A549 treated with AZD9567 at 1 μM for 4 hours (cell line): ENCODE data around the gene DAZAP2. TPM values are rescaled to one million over a fixed set of nuclear protein-coding genes. Genes with fewer than 3 reads are reported as not detected.

Experiments used
- total RNA-seq: library from RNA; stranded (reverse); fragments of 200-300 nt; extraction: Qiagen RNA extraction; gene quantifications from 5 replicates; pipeline ENCODE4 v1.2.3, GENCODE V29; 2022; ENCODE audit not compliant: insufficient read depth

Gene DAZAP2
- 301 to 328 TPM (median 310 TPM) in 5 replicates for total RNA-seq

DNA sequence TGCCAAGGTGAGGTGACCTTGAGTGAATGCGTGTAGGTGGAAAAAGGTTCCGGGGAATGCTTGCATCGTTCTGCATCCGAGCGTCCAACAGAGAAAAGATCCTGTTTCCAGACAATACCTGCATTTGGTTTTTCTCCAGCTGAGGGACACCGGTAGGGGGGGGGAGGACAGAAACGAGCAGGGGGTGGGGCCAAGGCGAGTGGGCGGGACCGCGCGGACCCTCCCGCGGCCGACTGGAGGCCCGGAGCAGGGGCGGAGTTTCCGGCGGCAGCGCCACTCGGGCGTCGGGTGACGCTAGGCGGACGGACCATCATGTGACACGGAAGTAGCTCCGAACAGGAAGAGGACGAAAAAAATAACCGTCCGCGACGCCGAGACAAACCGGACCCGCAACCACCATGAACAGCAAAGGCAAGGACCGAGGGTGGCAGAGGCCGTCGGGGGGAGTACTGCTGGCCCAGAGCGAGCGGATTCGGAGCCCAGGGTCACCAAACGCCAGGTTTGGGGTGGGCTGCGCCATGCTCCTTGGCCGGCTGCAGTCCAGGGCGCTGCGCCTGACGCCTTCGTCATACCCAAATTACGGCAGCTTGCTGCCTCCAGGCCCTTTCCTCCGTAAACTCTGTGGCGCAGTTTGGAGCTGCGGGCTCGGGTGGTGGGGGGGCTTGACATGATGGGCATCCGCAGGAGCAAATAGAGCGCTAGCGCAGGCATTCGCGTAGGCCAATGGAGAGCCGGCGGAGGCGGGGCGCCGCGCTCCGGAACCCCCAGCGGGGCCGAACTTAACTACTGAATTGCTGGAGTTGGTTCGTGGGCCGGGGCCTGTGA is at the start of gene DAZAP2:
TSS of gene DAZAP2 (plus strand) at position 317 of the 825 bp plus-strand sequence. CDS start at position 399, 82 bp downstream.

DNA sequence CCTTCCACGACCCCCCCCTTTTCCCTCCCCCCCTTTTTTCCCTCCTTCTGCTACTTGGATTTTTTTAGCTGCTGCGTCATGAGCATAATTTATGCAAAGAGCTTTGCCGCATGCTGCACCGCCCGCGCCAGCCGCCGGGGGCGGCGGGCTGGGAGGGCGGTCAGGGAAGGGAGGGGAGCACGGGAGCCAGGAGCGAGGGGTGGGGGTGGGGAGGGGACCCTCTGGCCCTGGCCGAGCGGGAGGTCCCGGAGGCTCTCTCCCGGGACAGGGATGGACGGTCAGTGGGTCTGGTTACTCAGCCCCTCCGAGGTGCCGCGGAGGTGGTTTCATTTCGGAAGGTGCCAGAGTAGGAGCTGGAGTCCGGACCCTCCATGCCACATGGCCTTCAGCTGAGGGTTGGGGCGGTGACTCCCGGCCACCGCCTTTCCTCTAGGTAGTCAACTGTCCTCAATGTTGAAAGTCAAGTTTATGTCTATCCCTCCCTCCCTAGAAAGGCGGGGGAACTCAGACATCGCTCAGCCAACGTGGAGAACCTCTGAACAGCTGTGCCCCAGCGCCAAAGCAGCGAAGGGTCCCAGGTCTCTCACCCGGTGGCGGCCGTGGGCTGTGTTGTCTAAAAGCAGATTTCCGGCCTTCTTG is 20.5 kb upstream of the DAZAP2 start, which contains the start of gene POU6F1:
TSS of gene POU6F1 (minus strand) at position 95 of the 639 bp plus-strand sequence. CDS start 11,226 bp downstream, outside the sequence.

GRCh38 chr12:51270067-51270950 is 31.7 kb downstream of the DAZAP2 start, which contains the start of gene SMAGP:
Gene SMAGP (minus strand): TSS chr12:51270415. CDS start chr12:51269278, 1,137 bp downstream.

Other genes with a start within 250 kb of the DAZAP2 start
- gene SLC11A2, start 212.4 kb upstream of the DAZAP2 start, total RNA-seq: 16.1 to 22.4 TPM (median 20.5 TPM) in 5 replicates
- 22.5 to 27.9 TPM (median 23.5 TPM) in 5 replicates for gene LETMD1, start 190.5 kb upstream of the DAZAP2 start, total RNA-seq
- 13.8 to 16.0 TPM (median 14.4 TPM) in 5 replicates for gene CSRNP2, start 155.2 kb upstream of the DAZAP2 start, total RNA-seq
- 19.4 to 31.1 TPM (median 20.3 TPM) in 5 replicates for gene TFCP2, start 65.7 kb upstream of the DAZAP2 start, total RNA-seq
- 1.2 to 2.5 TPM (median 1.5 TPM) in 5 replicates for gene POU6F1, start 20.8 kb upstream of the DAZAP2 start, total RNA-seq
- 11.3 to 24.4 TPM (median 21.8 TPM) in 5 replicates for gene SMAGP, start 31.6 kb downstream of the DAZAP2 start, total RNA-seq
- gene BIN2, start 85.3 kb downstream of the DAZAP2 start, total RNA-seq: 0.07 to 0.09 TPM in 2 of 5 replicates, not detected in the others
- gene CELA1, start 107.9 kb downstream of the DAZAP2 start, total RNA-seq: not detected in 5 replicates
- gene GALNT6, start 152.6 kb downstream of the DAZAP2 start, total RNA-seq: 2.1 to 3.5 TPM (median 2.8 TPM) in 5 replicates
- gene SLC4A8, start 186.0 kb downstream of the DAZAP2 start, total RNA-seq: 0.82 to 2.2 TPM (median 1.1 TPM) in 5 replicates